Activated T-helper 1 cell treated with anti-CD3 and anti-CD28 coated beads, Interleukin-2, amount 50 U/mL, for 16 hours (primary cell): ENCODE measurements around the gene PODNL1.
"Not testable (repeated sequence)": the region's sequence is repeated elsewhere in the genome, so short reads cannot be mapped to it uniquely, and the experiment has no call there.

Experiments
- DNase-seq, 2 donors: peaks; one replicate each; pipeline ENCODE4 v3.0.0-alpha.2; 2020; ENCODE audit warnings: low read depth in 1 of 2, low spot score in 1 of 2

The PODNL1 gene

DNA sequence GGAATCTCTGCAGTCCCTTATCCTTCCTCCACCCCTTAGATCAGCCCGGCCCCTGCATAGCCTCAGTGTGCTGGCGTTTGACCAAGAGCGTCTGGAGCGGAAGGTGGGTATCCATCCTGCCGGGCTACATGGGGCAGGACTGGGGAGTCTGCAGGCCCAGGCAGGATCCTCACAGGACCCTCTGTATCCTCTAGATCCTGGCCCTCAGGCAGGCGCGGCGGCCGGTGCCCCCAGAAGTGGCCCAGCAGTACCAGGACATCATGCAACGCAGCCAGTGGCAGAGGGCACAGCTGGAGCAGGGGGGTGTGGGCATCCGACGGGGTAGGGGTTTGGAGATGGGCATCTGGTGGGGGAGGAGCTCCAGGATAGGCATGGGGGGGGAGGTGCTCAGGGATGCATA, 8.9 kb downstream of the PODNL1 start:
- no peak for DNase-seq

DNA sequence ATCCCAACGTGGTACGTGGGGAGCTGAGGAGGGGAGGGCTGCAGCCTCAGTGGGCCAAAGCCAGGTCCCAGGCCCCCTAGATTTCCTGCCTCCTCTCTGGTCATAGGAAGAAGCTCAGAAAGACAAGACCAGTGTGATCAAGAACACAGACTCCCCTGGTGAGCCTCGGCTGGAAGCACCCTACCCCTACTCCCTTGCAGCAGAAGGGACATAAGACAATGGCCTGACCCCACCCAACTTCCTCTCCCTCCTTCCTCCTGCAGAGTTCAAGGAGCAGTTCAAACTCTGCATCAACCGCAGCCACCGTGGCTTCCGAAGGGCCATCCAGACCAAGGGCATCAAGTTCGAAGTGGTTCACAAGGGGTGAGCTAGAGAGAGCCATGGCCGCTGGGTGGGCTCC, 11.5 kb downstream of the PODNL1 start:
- DNase-seq, result no peak

DNA sequence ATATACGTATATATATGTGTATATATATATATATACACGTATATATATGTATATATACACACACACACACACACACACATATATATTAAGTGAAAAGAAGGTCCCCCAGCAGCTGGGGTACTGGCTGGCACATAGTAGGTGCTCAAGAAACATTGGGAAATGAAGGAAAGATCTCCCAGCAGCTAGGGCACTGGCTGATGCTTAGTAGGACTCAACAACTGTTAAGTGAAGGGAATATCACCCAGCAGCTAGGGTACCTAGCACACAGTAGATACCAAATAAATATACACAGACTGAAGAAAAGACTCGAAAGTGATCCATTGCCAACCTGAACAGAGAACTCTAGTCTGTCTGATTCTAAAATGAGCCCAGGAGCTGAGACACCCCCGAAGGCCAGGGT, 12.2 kb downstream of the PODNL1 start:
- no peak for DNase-seq

DNA sequence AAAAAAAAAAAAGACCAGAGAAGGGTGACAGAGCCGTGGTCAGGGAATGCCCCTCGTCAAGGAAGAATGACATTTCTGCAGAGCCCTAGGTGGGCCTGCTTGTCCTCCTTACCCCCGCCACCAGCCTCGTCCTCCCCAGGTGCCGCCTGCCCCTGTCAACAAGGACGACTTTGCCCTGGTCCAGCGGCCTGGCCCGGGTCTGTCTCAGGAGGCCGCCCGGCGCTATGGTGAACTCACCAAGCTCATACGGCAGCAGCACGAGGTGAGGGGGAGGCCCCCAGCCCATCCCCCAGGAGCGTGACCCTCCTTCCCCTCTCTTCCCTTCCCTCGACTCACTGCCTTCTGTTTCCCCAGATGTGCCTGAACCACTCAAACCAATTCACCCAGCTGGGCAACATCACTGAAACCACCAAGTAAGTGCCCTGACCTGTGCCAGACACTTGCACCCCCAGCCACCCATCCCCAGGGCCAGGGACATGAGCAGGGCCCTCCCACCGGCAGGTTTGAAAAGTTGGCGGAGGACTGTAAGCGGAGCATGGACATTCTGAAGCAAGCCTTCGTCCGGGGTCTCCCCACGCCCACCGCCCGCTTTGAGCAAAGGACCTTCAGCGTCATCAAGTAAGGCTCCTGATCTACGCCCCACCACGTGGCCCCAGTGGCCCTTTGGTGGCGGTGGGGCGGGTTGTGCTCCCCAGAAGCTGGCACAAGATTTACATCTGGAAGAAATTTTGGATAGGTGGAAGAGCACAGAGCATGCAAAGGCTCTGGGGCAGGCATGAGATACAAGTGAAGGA, 14.8 kb downstream of the PODNL1 start:
- DNase-seq, result no peak

DNA sequence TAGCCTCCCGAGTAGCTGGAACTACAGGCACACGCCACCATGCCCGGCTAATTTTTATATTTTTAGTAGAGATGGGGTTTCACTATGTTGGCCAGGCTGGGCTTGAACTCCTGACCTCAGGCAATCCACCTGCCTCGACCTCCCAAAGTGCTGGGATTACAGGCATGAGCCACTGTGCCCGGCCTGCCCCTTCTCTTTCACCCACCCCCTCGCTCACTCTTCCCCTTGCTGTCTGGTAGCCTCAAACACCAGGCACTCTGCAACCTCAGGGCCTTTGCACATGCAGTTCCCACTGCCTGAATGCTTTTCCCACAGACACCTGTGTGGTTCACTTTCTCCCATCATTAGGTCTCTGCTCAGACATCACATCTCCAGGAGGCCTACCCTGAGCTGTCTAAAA, 16.1 kb downstream of the PODNL1 start:
- DNase-seq, result not testable (repeated sequence)

DNA sequence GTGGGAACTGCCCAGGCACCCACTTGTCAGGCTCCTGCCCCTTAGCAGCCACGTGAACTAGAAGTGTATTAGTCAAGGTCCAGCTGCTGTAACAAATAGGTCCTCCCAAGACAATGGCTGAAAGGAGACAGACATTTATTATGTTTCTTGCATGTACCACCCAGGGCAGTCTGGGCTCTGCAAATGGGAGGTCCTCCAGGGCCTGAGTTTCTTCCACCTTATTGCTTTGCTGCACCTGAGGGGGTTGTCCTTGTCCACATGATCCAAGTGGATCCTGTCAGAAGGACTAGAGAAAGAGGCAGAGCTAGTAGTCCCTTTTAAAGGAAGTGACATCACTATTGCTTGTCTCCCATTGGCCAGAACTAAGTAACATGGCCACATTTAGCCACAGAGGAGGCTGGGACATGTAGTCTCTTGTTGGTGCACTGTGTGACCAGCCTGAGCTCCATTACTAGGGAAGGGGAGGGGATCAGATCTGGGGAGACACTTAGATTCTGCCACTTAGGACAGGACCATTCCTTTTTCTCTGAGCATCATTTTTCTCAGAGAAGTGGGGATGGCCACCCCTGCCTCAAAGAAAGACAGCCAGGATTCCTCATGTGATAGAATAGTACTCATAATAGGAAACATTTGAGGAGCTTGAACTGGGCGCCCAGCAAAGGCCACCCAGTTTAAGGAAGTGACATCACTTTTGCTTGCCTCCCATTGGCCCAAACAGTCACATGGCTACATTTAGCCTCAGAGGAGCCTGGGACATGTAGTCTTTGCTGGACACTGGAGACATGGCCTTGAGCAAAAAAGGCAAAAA, 17.1 kb downstream of the PODNL1 start:
- DNase-seq, result no peak

DNA sequence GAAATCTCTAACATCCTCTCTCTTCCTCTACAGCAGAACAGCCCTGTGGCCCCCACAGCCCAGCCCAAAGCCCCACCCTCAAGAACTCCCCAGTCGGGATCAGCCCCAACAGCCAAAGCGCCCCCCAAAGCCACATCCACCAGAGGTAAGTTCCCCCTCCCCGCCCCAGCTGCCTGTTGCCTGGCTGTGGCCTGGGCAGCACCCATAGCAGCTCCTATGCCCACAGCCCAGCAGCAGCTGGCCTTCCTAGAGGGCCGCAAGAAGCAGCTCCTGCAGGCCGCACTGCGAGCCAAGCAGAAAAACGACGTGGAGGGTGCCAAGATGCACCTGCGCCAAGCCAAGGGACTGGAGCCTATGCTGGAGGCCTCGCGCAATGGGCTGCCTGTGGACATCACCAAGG, 17.7 kb downstream of the PODNL1 start:
- no peak for DNase-seq

DNA sequence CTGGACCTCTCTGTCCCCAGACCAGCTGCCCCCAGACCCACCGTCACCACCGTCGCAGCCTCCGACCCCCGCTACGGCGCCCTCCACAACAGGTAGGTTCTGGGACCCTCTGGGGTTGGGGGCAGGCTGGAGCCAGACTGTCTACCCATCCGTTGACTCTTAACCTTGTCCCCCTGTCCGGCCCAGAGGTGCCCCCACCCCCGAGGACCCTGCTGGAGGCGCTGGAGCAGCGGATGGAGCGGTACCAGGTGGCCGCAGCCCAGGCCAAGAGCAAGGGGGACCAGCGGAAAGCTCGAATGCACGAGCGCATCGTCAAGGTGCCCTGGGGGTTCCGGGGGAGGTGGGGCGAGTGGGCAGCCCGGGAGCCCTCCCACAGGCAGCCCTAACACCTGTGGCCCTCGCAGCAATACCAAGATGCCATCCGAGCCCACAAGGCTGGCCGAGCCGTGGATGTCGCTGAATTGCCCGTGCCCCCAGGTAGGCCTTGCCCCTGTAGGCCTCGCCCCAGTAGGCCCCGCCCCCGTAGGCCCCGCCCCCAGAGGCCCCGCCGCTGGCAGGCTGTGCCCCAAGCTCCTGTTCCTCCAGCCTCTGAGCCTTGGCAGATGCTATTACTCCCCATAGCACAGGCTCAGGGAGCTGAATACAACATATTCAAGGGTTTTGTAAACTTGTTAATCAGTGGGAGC, 19.3 kb downstream of the PODNL1 start:
- DNase-seq, result no peak

DNA sequence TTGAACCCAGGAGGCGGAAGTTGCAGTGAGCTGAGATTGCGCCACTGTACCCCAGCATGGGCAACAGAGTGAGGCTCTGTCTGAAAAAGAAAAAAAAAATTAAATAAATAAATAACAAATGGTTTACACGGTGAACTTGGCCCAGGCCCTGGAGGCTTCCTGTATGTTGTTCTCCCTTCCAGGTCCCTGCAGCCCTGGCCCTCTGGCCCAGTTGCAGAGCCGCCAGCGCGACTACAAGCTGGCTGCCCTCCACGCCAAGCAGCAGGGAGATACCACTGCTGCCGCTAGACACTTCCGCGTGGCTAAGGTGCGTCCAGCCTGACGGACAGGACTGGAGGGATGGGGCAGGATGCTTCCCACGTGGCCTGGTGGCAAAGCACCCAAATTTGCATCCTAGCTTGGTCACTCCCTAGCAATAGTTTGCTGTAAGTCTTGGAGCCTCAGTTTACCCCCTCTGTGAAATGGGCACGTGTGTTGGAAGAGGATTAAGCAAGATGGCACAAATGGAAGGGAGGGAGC, 20.3 kb downstream of the PODNL1 start:
- DNase-seq, result no peak

DNA sequence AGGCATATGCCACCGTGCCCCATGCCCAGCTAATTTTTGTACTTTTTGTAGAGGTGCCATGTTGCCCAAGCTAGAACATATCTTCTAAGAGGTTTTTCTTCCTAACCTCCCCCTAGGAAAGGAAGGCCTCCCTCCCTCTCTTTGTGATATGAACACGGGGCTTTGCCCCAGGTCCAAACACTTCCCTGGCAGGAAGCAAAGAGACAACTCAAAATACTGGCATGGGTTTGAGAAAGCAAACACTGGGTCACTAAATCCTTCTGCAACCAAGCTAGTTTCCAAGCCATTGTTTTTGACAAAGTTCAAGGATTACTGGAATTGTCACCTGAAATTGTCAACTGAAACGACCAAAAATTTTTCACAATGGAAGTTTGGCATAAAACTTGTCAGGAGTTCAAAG, 23.4 kb downstream of the PODNL1 start:
- no peak for DNase-seq

DNA sequence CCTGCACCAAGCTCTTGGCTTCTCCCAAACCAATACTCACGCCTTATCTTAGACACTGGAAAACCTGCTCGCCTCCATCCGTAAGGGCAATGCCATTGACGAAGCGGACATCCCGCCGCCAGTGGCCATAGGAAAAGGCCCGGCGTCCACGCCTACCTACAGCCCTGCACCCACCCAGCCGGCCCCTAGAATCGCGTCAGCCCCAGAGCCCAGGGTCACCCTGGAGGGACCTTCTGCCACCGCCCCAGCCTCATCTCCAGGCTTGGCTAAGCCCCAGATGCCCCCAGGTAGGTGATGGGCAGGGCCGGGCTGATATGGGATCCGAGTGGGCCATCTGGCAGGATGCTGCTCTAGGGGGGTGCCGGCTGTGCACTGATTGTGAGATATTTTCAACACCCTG, 24.9 kb downstream of the PODNL1 start:
- no peak for DNase-seq

DNA sequence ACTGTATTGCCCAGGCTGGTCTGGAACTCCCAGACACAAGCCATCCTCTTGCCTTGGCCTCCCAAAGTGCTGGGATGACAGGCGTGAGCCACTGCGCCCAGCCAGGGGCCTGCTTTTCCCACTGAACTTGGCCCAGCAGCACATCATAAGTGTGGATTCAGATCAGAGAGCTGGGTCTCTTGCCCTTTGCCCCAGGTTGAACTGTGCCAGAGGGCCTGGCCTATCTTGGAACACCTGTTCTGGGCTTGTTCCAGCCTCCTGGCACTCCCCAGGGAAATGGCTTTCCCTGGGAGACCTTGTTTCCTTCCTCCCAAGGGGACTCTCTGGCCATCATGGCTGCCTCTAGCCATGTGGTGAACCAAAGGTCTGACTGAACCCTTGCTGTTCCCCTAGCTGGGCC, 28.8 kb downstream of the PODNL1 start:
- no peak for DNase-seq

DNA sequence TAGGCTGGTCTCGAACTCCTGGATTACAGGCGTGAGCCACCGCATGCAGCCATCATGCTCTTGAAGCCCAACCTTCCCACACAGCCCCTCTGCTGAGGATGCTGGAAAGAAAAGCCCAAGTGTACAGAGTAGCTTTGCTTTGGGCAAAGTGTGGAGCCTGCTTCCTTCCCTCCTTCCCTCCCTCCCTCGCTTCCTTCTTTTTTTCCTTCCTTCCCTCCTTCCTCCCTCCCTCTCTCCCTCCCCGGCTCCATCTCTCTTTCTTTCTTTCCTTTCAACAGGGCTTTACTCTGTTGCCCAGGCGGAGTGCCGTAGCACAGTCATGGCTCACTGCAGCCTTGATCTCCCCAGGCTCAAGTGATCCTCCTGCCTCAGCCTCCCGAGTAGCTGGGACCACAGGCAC, 29.5 kb downstream of the PODNL1 start:
- no peak for DNase-seq

DNA sequence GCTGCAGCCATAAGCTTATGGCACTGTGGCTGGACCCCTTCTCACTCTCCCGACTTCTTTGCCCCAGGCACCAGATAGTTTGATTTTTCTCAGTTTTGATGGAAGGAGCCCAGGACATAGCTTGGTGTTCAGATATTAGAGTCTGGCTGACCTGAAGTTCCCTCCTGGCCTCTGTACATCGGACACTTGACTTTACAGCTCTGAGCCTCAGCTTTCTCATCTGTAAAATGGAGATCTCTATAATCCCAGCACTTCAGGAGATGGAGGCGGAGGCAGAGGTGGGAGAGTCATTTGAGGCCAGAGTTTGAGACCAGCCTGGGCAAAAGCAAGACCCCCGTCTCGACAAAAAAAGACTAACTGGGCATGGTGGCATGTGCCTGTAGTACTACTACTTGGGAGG, 31.3 kb downstream of the PODNL1 start:
- no peak for DNase-seq

DNA sequence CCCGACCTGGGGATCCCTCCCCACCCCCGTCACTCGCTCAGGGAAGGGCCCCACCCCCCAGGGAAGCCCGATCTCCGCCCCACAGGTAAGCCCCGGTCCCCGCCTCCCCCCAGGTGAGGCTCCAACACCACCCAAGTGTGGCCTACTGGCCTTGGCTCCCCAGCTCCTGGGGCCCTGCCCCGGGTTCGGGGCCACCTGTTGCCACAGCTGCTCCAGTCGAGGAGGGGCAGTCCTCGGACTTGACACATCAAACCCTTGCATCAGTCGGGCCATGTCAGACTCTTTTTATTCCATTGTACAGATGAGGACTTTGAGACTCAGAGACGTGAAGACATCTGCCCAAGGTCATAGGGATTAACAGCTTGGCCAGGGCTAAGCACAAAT, 31.7 kb downstream of the PODNL1 start:
- no peak for DNase-seq

DNA sequence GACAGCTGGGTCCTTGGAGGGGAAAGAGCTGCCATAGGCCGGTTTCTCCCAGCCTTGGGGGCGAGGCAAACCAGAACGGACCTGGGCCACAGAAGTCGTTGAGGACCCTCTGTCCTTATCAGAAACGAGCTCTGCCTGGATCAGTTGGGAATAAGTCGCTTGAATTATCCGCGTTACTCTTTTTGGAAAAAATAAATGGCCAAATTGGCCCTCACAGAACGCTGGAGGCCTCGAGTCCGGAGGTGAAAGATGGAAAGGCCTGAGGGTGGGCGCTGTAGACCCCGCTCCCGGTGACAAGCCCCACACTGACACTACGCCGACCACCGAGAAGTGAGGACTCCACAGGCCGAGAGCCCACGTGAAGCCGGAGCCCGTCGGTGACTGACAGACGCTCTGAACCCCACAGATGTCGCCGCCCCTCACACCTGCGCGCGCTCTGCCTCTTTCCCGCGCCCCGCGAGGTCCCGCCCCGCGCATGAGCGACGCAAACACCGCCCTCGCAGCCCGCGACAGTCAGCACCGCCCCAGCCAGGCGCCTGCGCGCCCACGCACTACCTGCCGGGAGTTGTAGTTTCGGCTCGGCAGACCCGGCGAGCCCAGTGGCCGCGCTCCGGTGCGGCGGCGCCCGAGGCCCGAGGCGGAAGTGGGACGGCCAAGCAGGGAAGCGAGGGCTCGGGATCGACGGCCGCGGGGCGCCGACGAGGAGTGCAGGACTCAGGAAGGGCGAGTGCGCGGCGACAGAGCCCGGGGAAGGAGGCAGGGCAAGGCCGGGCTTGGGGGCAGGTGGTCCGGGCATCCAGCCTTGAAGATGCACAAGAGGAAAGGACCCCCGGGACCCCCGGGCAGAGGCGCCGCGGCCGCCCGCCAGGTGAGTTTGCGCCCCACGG, 32.3 kb downstream of the PODNL1 start, which contains the start of the genes BRME1 and CC2D1A:
Gene BRME1 (minus strand): TSS at position 484 of the 887 bp plus-strand sequence. CDS start 1,225 bp downstream, outside the sequence.
Gene CC2D1A (plus strand): TSS at position 568 of the 887 bp plus-strand sequence. CDS start 241 bp downstream, at position 809.
- DNase-seq, result peak; percentile 89 to 93

DNA sequence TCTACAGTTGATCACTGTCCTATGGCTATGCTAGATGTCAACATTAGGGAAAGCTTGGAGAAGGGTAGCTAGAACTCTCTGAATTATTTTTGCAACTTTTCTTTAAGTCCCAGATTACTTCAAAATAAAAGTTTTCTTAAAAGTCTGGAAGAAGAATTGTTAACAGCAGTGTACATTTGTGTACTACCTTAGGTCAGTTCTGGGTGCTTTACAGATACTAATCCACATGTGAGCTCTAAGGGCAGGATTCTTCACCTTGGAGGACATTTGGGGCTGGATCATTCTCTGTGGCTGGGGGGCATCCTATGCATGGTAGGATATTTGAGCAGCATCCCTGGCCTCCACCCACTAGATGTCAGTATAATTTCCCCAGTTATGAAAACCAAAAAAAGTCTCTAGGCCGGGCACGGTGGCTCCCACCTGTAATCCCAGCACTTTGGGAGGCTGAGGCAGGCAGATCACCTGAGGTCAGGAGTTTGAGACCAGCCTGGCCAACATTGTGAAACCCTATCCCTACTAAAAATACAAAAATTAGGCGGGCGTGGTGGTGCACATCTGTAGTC, 35.1 kb downstream of the PODNL1 start:
- DNase-seq, result no peak

DNA sequence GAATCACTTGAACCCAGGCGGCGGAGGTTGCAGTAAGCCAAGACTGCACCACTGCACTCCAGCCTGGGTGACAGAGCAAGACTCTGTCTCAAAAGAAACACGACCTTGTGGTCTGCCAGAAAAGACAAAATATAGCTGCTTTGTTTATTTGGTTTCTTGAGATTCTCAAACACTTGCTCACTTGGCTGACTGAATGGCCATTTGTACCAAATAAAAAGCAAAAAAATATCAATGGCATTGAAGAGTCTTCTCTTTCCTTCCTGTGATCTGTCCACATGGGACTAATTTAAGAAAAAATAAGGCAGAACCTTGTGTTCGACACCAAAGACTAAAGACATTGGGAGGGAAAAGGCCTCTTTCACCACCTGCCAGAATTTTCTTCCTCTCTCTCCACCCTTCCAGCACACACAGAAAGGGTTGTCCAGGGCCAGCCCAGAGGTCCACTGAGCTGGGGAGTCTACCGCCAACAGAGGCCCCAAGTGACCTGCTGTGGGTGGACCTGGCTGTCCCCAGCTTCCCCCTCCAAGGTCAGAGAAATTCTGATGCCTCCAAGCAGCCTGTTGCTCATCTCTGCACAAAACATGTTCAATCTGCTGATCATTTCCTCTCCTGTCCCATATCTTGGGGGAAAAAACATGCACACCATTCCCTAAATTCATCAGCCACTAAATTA, 38.2 kb downstream of the PODNL1 start:
- no peak for DNase-seq

DNA sequence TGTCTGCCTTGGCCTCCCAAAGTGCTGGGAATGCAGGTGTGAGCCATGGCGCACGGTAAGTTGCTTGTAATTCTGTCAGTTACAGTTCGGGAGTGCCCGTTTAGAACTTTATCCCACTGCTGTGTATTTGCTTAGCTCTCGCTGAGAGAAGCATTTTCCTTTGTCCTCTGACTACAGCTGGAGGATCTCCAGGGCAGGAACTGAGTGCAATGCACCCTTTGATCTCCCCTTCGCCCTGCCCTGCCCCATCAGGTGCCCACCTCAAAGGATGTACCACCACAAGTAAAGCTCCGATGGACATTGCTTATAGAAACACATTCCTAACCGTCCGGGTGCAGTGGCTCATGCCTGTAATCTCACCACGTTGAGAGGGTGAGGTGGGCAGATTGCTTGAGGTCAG, 38.8 kb downstream of the PODNL1 start:
- DNase-seq, result no peak

DNA sequence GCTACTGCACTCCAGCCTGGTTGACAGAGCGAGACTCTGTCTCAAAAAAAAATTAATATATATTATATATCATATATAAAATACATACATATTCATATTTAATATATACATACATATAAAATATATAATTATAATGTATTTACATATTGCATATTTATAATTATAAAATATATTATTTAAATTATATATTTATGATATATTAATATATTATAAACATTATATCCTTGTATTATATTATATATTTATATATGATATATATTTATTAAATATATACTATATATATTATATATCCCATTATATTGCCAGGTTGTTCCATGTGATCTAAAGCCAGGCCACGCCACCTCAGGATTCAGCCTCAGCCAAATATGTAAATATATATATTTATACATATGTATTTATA, 42.0 kb downstream of the PODNL1 start:
- DNase-seq, result no peak
